ENCODE measurements around the gene DMRT1. TPM values are rescaled to one million over a fixed set of nuclear protein-coding genes. Genes with fewer than 3 reads are reported as not detected.
"Not testable (repeated sequence)": the region's sequence is repeated elsewhere in the genome, so short reads cannot be mapped to it uniquely, and the experiment has no call there.

Gene DMRT1
- total RNA-seq, 1 experiment from 2014 or later: 0.21 TPM

- Histone ChIP-seq H3K36me3 (replicated peaks; ENCODE audit: control insufficient read depth, insufficient read depth, low read length) (no peaks in the 10 kb centered on the region), H3K27me3 (ENCODE audit: control insufficient read depth, insufficient read depth, low read length) (peaks cover 98% of the 10 kb centered on the region), H3K4me3 (ENCODE audit: insufficient read depth, low read depth, low read length) (peak overlapping the region; percentile 32)
- peak; percentile 85 for DNase-seq
These were observed 135.7 kb downstream of the DMRT1 start for GRCh38 chr9:976943-977837.

GRCh38 chr9:977838-978830 is 136.6 kb downstream of the DMRT1 start:
- Histone ChIP-seq H3K27me3 (ENCODE audit: control insufficient read depth, insufficient read depth, low read length) (peaks cover 98% of the 10 kb centered on the region), H3K4me3 (ENCODE audit: insufficient read depth, low read depth, low read length) (no peak overlapping the region), H3K36me3 (replicated peaks; ENCODE audit: control insufficient read depth, insufficient read depth, low read length) (no peaks in the 10 kb centered on the region)
- peak; percentile 51 for DNase-seq

DNA sequence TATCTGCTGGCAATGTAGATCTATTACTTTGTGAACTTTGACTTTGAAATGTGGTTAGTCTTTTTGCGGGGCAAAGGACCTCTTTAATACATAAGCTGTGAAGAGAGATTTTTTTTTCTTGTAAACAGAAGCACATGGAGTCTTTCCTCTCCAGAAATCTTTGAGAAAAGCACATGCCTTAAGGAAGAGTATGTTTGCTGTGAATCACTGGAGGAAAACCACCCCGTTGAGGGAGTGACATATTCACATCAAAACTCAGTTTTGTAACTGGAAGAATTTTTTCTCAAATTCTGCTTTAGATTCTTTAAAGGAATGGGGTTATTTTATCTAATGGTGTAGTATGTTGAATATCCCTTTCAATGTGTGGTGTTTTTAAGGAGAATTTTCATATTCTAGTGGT is 138.5 kb downstream of the DMRT1 start:
- H3K4me3 ChIP-seq (ENCODE audit: insufficient read depth, low read depth, low read length): no peak overlapping the region
- no peak for DNase-seq
- H3K27me3 ChIP-seq (ENCODE audit: control insufficient read depth, insufficient read depth, low read length): peaks cover 89% of the 10 kb centered on the region
- H3K36me3 ChIP-seq (replicated peaks; ENCODE audit: control insufficient read depth, insufficient read depth, low read length): no peaks in the 10 kb centered on the region

DNA sequence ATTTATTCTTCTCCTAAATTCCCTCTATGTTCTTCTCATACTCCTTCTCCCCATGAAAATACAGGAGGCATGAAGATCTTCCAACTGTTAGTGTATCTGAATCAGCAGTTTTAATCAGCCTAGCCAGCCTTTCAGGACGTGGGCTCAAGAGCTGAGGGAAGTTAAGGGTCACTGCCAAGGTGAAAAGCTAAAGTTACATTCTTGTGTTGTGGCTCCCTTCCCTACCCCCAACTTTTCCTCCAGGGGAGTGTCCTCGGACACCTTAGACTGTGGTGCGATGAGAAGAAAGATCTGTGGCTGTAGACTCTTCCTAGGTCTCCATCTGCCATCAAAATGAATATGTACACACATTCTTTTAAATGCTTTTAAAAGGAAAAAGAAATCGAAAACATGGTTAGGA is 139.1 kb downstream of the DMRT1 start:
- Histone ChIP-seq H3K4me3 (ENCODE audit: insufficient read depth, low read depth, low read length) (no peak overlapping the region), H3K36me3 (replicated peaks; ENCODE audit: control insufficient read depth, insufficient read depth, low read length) (no peaks in the 10 kb centered on the region), H3K27me3 (ENCODE audit: control insufficient read depth, insufficient read depth, low read length) (peaks cover 85% of the 10 kb centered on the region)
- no peak for DNase-seq

- DNase-seq: peak; percentile 81
- Histone ChIP-seq H3K36me3 (replicated peaks; ENCODE audit: control insufficient read depth, insufficient read depth, low read length) (no peaks in the 10 kb centered on the region), H3K27me3 (ENCODE audit: control insufficient read depth, insufficient read depth, low read length) (peaks cover 81% of the 10 kb centered on the region), H3K4me3 (ENCODE audit: insufficient read depth, low read depth, low read length) (no peak overlapping the region)
These were observed 140.0 kb downstream of the DMRT1 start for GRCh38 chr9:981491-981898.

DNA sequence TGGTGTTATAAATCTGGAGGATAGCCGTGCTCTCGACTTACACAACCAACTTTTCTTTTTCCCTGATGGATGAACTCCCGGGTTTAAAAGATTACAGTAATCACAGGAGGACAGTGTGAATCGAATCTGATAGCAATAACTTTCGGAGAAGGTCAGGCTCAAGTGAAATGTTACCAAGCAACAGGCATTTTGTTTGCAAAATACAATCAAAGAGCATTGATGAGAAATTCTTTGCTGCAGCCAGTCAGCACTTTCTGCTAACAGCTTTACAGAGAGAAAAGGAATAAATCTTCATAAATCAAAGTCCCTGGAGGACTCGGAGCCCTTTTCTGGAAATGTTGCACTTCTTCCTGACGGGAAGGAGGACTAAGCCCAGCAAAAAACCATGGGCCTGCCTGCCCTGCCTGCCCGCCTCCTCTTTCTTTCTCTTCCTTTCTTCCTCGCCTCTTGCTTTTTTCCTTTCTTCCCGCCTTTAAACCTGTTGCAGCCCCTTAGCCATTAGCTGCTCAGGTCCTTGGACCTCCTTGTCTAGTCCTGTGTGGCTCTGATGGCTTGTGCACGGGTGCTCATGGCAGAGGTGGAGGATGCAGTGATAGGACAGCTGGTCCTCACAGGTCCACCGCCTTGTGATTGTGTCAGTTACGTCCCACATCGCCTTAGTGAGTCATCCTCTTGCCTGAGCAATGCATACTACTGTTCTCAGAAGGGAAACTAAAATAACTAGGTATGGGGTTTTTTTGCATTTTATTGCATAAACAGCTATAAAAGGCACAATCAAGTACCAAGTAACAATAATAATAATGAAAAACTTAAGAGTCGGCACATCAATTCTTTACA is 141.1 kb downstream of the DMRT1 start:
- Histone ChIP-seq H3K4me3 (ENCODE audit: insufficient read depth, low read depth, low read length) (no peak overlapping the region), H3K27me3 (ENCODE audit: control insufficient read depth, insufficient read depth, low read length) (peaks cover 70% of the 10 kb centered on the region), H3K36me3 (replicated peaks; ENCODE audit: control insufficient read depth, insufficient read depth, low read length) (no peaks in the 10 kb centered on the region)
- DNase-seq: no peak

DNA sequence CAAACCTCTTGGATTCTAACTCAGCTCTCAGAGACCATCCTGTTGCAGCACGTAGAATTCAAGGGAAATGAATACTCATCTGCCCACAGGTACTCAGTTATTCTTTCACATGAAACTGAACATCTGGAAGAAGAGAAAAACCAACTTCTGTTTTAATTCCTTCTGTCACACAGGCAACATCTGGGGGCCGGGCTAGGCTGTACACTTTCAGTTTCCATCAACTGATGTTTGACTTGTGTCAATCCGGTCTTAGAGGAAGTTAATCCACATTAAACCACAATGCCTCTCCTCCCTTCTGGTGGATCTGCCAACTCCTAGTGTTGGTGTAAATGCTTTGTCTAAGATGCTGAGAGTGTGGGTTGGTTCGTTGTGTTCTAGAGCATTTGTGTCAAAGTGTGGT is 152.5 kb downstream of the DMRT1 start:
- no peak for DNase-seq
- no peaks in the 10 kb centered on the region; the same call in 1 of the 2 replicates for H3K27me3 ChIP-seq (ENCODE audit: control insufficient read depth, insufficient read depth, low read length)
- no peak overlapping the region for H3K4me3 ChIP-seq (ENCODE audit: insufficient read depth, low read depth, low read length)
- no peaks in the 10 kb centered on the region for H3K36me3 ChIP-seq (replicated peaks; ENCODE audit: control insufficient read depth, insufficient read depth, low read length)

- Histone ChIP-seq H3K4me3 (ENCODE audit: insufficient read depth, low read depth, low read length) (no peak overlapping the region), H3K36me3 (replicated peaks; ENCODE audit: control insufficient read depth, insufficient read depth, low read length) (no peaks in the 10 kb centered on the region), H3K27me3 (ENCODE audit: control insufficient read depth, insufficient read depth, low read length) (no peaks in the 10 kb centered on the region)
- DNase-seq: no peak
These were observed 153.7 kb downstream of the DMRT1 start for GRCh38 chr9:995192-995591.

DNA sequence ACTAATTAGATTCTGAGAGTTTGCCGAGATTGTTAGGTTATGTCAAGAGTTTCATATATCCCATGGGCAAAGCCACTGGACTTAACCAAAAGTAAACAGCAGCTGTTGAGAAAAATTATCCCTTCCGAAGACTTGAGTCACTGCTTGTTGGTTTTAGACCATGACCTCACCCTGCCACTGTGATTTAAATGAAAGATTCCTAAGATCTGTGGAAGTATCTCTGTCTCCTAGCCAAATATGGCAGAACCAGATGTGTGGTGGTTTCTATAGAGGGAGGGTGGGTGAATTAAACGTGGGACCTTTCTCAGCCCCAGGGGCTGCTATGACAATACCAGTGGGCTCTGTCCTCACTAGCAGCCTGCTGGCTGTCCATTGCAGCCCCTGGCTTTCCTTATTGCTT is 154.3 kb downstream of the DMRT1 start:
- Histone ChIP-seq H3K36me3 (replicated peaks; ENCODE audit: control insufficient read depth, insufficient read depth, low read length) (no peaks in the 10 kb centered on the region), H3K27me3 (ENCODE audit: control insufficient read depth, insufficient read depth, low read length) (no peaks in the 10 kb centered on the region), H3K4me3 (ENCODE audit: insufficient read depth, low read depth, low read length) (no peak overlapping the region)
- DNase-seq: no peak

- peak; percentile 48 for DNase-seq
- H3K27me3 ChIP-seq (ENCODE audit: control insufficient read depth, insufficient read depth, low read length); H3K4me3 ChIP-seq (ENCODE audit: insufficient read depth, low read depth, low read length); H3K36me3 ChIP-seq (replicated peaks; ENCODE audit: control insufficient read depth, insufficient read depth, low read length): not testable (repeated sequence)
These were observed 157.0 kb downstream of the DMRT1 start for GRCh38 chr9:998299-999110.

GRCh38 chr9:1001838-1002237 is 160.3 kb downstream of the DMRT1 start:
- H3K4me3 ChIP-seq (ENCODE audit: insufficient read depth, low read depth, low read length): no peak overlapping the region
- H3K36me3 ChIP-seq (replicated peaks; ENCODE audit: control insufficient read depth, insufficient read depth, low read length): no peaks in the 10 kb centered on the region
- H3K27me3 ChIP-seq (ENCODE audit: control insufficient read depth, insufficient read depth, low read length): no peaks in the 10 kb centered on the region
- no peak for DNase-seq

DNA sequence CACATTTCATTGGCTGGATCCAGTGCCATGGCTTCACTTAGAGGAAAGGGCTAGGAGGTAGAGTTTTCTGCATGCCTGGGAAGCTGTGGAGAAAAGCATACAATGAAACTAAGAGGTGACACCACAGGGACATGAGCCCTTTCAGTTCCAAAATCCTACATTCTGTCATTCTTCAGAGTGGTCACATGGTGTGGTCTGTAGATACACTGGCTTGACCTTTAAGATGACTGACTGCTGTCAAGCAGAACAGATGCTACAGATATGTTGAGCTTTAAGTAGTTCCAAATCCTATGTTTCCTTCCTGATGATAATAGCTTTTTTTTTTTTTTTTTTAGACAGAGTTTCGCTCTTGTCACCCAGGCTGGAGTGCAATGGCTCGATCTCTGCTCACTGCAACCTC is 161.2 kb downstream of the DMRT1 start:
- Histone ChIP-seq H3K4me3 (ENCODE audit: insufficient read depth, low read depth, low read length) (no peak overlapping the region), H3K36me3 (replicated peaks; ENCODE audit: control insufficient read depth, insufficient read depth, low read length) (no peaks in the 10 kb centered on the region), H3K27me3 (ENCODE audit: control insufficient read depth, insufficient read depth, low read length) (no peaks in the 10 kb centered on the region)
- DNase-seq: no peak

GRCh38 chr9:1005043-1005667 is 163.7 kb downstream of the DMRT1 start:
- DNase-seq: peak; percentile 57
- Histone ChIP-seq H3K27me3 (ENCODE audit: control insufficient read depth, insufficient read depth, low read length) (no peaks in the 10 kb centered on the region; the same call in 1 of the 2 replicates), H3K4me3 (ENCODE audit: insufficient read depth, low read depth, low read length) (no peak overlapping the region), H3K36me3 (replicated peaks; ENCODE audit: control insufficient read depth, insufficient read depth, low read length) (no peaks in the 10 kb centered on the region)
